ENCODE results near the gene FBF1.

The FBF1 gene

GRCh38 chr17:75917917-75918445 is 22.9 kb downstream of the FBF1 start:
- ATAC-seq (replicated peaks; ENCODE audit: extremely low read depth, poor library complexity, severe bottlenecking) (no peak), DNase-seq (ENCODE audit: low spot score in 2 of 2) (no peak)
- no peaks in the 10 kb centered on the region for H3K4me1 Mint-ChIP-seq
- peaks cover 2% of the 10 kb centered on the region for H3K36me3 Mint-ChIP-seq (ENCODE audit: insufficient read depth)
- H3K27ac Mint-ChIP-seq (ENCODE audit: low read depth), result no peak overlapping the region
- H3K4me3 Mint-ChIP-seq, result no peak overlapping the region
- no peaks in the 10 kb centered on the region for H3K27me3 Mint-ChIP-seq
- H3K9me3 Mint-ChIP-seq, result no peaks in the 10 kb centered on the region

GRCh38 chr17:75917141-75917916 is 23.5 kb downstream of the FBF1 start:
- H3K4me3 Mint-ChIP-seq, result peak overlapping the region; percentile 16
- H3K4me1 Mint-ChIP-seq, result no peaks in the 10 kb centered on the region
- H3K9me3 Mint-ChIP-seq, result no peaks in the 10 kb centered on the region
- H3K27ac Mint-ChIP-seq (ENCODE audit: low read depth), result peak overlapping the region; percentile 19
- H3K27me3 Mint-ChIP-seq, result no peaks in the 10 kb centered on the region
- ATAC-seq (replicated peaks; ENCODE audit: extremely low read depth, poor library complexity, severe bottlenecking) (no peak), DNase-seq (ENCODE audit: low spot score in 2 of 2) (no peak)
- H3K36me3 Mint-ChIP-seq (ENCODE audit: insufficient read depth), result peaks cover 2% of the 10 kb centered on the region

- DNase-seq (ENCODE audit: low spot score in 2 of 2) (no peak), ATAC-seq (replicated peaks; ENCODE audit: extremely low read depth, poor library complexity, severe bottlenecking) (no peak)
- Mint-ChIP-seq H3K9me3 (no peaks in the 10 kb centered on the region), H3K27me3 (no peaks in the 10 kb centered on the region), H3K4me3 (no peak overlapping the region), H3K4me1 (no peaks in the 10 kb centered on the region), H3K27ac (ENCODE audit: low read depth) (no peak overlapping the region), H3K36me3 (ENCODE audit: insufficient read depth) (peaks cover 2% of the 10 kb centered on the region)
These were observed 25.6 kb downstream of the FBF1 start for GRCh38 chr17:75915268-75915667.

- Mint-ChIP-seq H3K27me3 (no peaks in the 10 kb centered on the region), H3K27ac (ENCODE audit: low read depth) (no peak overlapping the region), H3K36me3 (ENCODE audit: insufficient read depth) (peaks cover 2% of the 10 kb centered on the region), H3K4me3 (no peak overlapping the region), H3K9me3 (no peaks in the 10 kb centered on the region), H3K4me1 (no peaks in the 10 kb centered on the region)
- no peak for ATAC-seq (replicated peaks; ENCODE audit: extremely low read depth, poor library complexity, severe bottlenecking)
- DNase-seq (ENCODE audit: low spot score in 2 of 2), result no peak
These were observed 26.1 kb downstream of the FBF1 start for GRCh38 chr17:75914643-75915267.

GRCh38 chr17:75913537-75914210 is 27.2 kb downstream of the FBF1 start:
- no peaks in the 10 kb centered on the region for H3K9me3 Mint-ChIP-seq
- H3K27ac Mint-ChIP-seq (ENCODE audit: low read depth), result no peak overlapping the region
- peaks cover 2% of the 10 kb centered on the region for H3K36me3 Mint-ChIP-seq (ENCODE audit: insufficient read depth)
- H3K4me1 Mint-ChIP-seq, result no peaks in the 10 kb centered on the region
- no peaks in the 10 kb centered on the region for H3K27me3 Mint-ChIP-seq
- no peak for ATAC-seq (replicated peaks; ENCODE audit: extremely low read depth, poor library complexity, severe bottlenecking)
- DNase-seq (ENCODE audit: low spot score in 2 of 2), result no peak
- no peak overlapping the region for H3K4me3 Mint-ChIP-seq

- no peaks in the 10 kb centered on the region for H3K4me1 Mint-ChIP-seq
- peaks cover 4% of the 10 kb centered on the region for H3K36me3 Mint-ChIP-seq (ENCODE audit: insufficient read depth)
- no peak overlapping the region for H3K4me3 Mint-ChIP-seq
- H3K27ac Mint-ChIP-seq (ENCODE audit: low read depth), result no peak overlapping the region
- DNase-seq (ENCODE audit: low spot score in 2 of 2), result no peak
- no peak for ATAC-seq (replicated peaks; ENCODE audit: extremely low read depth, poor library complexity, severe bottlenecking)
- no peaks in the 10 kb centered on the region for H3K9me3 Mint-ChIP-seq
- H3K27me3 Mint-ChIP-seq, result no peaks in the 10 kb centered on the region
These were observed 30.1 kb downstream of the FBF1 start for GRCh38 chr17:75910699-75911098.

- no peak for ATAC-seq (replicated peaks; ENCODE audit: extremely low read depth, poor library complexity, severe bottlenecking)
- Mint-ChIP-seq H3K27ac (ENCODE audit: low read depth) (no peak overlapping the region), H3K4me3 (no peak overlapping the region), H3K27me3 (no peaks in the 10 kb centered on the region), H3K9me3 (no peaks in the 10 kb centered on the region), H3K4me1 (peaks cover 1% of the 10 kb centered on the region), H3K36me3 (ENCODE audit: insufficient read depth) (peaks cover 3% of the 10 kb centered on the region)
- no peak for DNase-seq (ENCODE audit: low spot score in 2 of 2)
These were observed 31.0 kb downstream of the FBF1 start for GRCh38 chr17:75909812-75910274.

- DNase-seq (ENCODE audit: low spot score in 2 of 2), result no peak
- H3K4me3 Mint-ChIP-seq, result no peak overlapping the region
- H3K27me3 Mint-ChIP-seq, result no peaks in the 10 kb centered on the region
- no peak for ATAC-seq (replicated peaks; ENCODE audit: extremely low read depth, poor library complexity, severe bottlenecking)
- H3K27ac Mint-ChIP-seq (ENCODE audit: low read depth), result no peak overlapping the region
- H3K4me1 Mint-ChIP-seq, result peaks cover 7% of the 10 kb centered on the region
- no peaks in the 10 kb centered on the region for H3K9me3 Mint-ChIP-seq
- H3K36me3 Mint-ChIP-seq (ENCODE audit: insufficient read depth), result peaks cover 9% of the 10 kb centered on the region
These were observed 31.6 kb downstream of the FBF1 start for GRCh38 chr17:75909051-75909811.

- ATAC-seq (replicated peaks; ENCODE audit: extremely low read depth, poor library complexity, severe bottlenecking) (no peak), DNase-seq (ENCODE audit: low spot score in 2 of 2) (no peak)
- H3K27me3 Mint-ChIP-seq, result no peaks in the 10 kb centered on the region
These were observed 32.6 kb downstream of the FBF1 start for GRCh38 chr17:75908201-75908600.

GRCh38 chr17:75906143-75906884 is 34.5 kb downstream of the FBF1 start:
- ATAC-seq (replicated peaks; ENCODE audit: extremely low read depth, poor library complexity, severe bottlenecking), result no peak
- Mint-ChIP-seq H3K4me1 (peaks cover 12% of the 10 kb centered on the region), H3K27me3 (no peaks in the 10 kb centered on the region), H3K27ac (ENCODE audit: low read depth) (peak overlapping the region; percentile 29), H3K4me3 (peak overlapping the region; percentile 32), H3K36me3 (ENCODE audit: insufficient read depth) (peaks cover 13% of the 10 kb centered on the region), H3K9me3 (no peaks in the 10 kb centered on the region)
- no peak for DNase-seq (ENCODE audit: low spot score in 2 of 2)

More at GRCh38 chr17:75908201-75908600, 32.6 kb downstream of the FBF1 start:
- peak overlapping the region; percentile 29 for H3K27ac Mint-ChIP-seq (ENCODE audit: low read depth)
- H3K4me1 Mint-ChIP-seq, result peaks cover 12% of the 10 kb centered on the region
- no peaks in the 10 kb centered on the region for H3K9me3 Mint-ChIP-seq
- H3K36me3 Mint-ChIP-seq (ENCODE audit: insufficient read depth), result peaks cover 13% of the 10 kb centered on the region
- H3K4me3 Mint-ChIP-seq, result no peak overlapping the region

- peaks cover 12% of the 10 kb centered on the region for H3K4me1 Mint-ChIP-seq
- H3K27ac Mint-ChIP-seq (ENCODE audit: low read depth), result peak within 1 kb of the TSS; percentile 93
- DNase-seq (ENCODE audit: low spot score in 2 of 2) (peak; percentile 93 to 94), ATAC-seq (replicated peaks; ENCODE audit: extremely low read depth, poor library complexity, severe bottlenecking) (peak; percentile 99)
- no peaks in the 10 kb centered on the region for H3K9me3 Mint-ChIP-seq
- peaks cover 26% of the 10 kb centered on the region for H3K36me3 Mint-ChIP-seq (ENCODE audit: insufficient read depth)
- no peaks in the 10 kb centered on the region for H3K27me3 Mint-ChIP-seq
- H3K4me3 Mint-ChIP-seq, result peak within 1 kb of the TSS; percentile 90
These were observed 35.9 kb downstream of the FBF1 start, which contains the start of gene MRPL38 for GRCh38 chr17:75904749-75905521. MRPL38 (minus strand) TSS chr17:75904884; CDS start chr17:75904875, 9 bp downstream.

All from central memory CD8-positive, alpha-beta T cell (primary cell).